Measurements from ENCODE around the gene CLEC1B. TPM values are rescaled to one million over a fixed set of nuclear protein-coding genes. Genes with fewer than 3 reads are reported as not detected.

The CLEC1B gene
- not detected in 2 replicates for total RNA-seq

GRCh38 chr12:9999016-9999415 is at the start of gene CLEC1B:
Gene CLEC1B (minus strand): TSS chr12:9999121. CDS start chr12:9999100, 21 bp downstream.

DNA sequence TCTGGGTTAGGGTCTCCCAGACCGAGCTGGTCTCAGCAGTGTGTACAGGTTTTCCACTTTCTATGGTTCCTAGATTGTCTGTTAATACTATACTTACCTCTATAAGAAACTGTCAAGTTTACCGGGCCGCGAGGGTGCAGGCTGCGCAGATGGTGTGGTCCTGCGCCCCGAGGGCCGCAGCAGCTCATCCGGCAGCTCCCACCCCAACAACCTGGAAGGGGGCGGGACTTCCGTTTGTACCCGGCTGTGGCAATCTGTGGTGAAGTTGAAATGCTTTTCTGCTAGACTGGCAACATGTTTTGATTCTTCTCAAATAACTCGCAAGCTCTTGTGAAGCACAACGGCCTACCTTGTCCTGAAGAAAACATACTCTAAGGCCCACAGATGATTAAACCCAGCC is 31.5 kb upstream of the CLEC1B start, which contains the start of gene CLEC9A:
CLEC9A (plus strand) TSS at position 237 of the 400 bp plus-strand sequence. CDS start 22,006 bp downstream, outside the sequence.

GRCh38 chr12:9971181-9971580 is 27.7 kb downstream of the CLEC1B start, which contains the start of gene CLEC12A:
Gene CLEC12A (plus strand): TSS chr12:9971409. CDS start chr12:9971597, 188 bp downstream.

Other genes starting within 250 kb of the CLEC1B start
- not detected in 2 replicates for gene CD69, start 238.2 kb downstream of the CLEC1B start, total RNA-seq
- not detected in 2 replicates for gene KLRF1, start 171.6 kb downstream of the CLEC1B start, total RNA-seq
- gene CLEC2B, start 129.8 kb downstream of the CLEC1B start, total RNA-seq: 2.3 and 4.8 TPM in 2 replicates
- not detected in 2 replicates for gene KLRF2, start 117.6 kb downstream of the CLEC1B start, total RNA-seq
- not detected in 2 replicates for gene CLEC2A, start 66.8 kb downstream of the CLEC1B start, total RNA-seq
- gene CLEC12A, start 27.7 kb downstream of the CLEC1B start, total RNA-seq: not detected in 2 replicates
- not detected in 2 replicates for gene CLEC12B, start 11.5 kb upstream of the CLEC1B start, total RNA-seq
- gene CLEC9A, start 31.6 kb upstream of the CLEC1B start, total RNA-seq: not detected in 2 replicates
- not detected in 2 replicates for gene CLEC1A, start 99.9 kb upstream of the CLEC1B start, total RNA-seq
- gene CLEC7A, start 131.1 kb upstream of the CLEC1B start, total RNA-seq: not detected in 2 replicates
- gene OLR1, start 173.0 kb upstream of the CLEC1B start, total RNA-seq: 0.33 TPM in 1 of 2 replicates, not detected in the other
- gene TMEM52B, start 179.9 kb upstream of the CLEC1B start, total RNA-seq: 0.07 TPM in 1 of 2 replicates, not detected in the other
- 62.6 and 67.0 TPM in 2 replicates for gene GABARAPL1, start 213.8 kb upstream of the CLEC1B start, total RNA-seq

Data from smooth muscle cell of the pulmonary artery (primary cell).